K562 (cell line): ENCODE results near the gene BCL2L1. TPM values are rescaled to one million over a fixed set of nuclear protein-coding genes. Genes with fewer than 3 reads are reported as not detected.

Source experiments
- BRD9 ChIP-seq: fragments of 450-650 bp; IDR thresholded peaks from 2 replicates; pipeline ENCODE4 v1.6.1; 2018; ENCODE audit warnings: low read depth; ENCODE audit not compliant: partially characterized antibody
- EP400 ChIP-seq: fragments of 450-650 bp; IDR thresholded peaks from 2 replicates; pipeline ENCODE4 v1.6.1; 2017; ENCODE audit warnings: antibody characterized with exemption, mild to moderate bottlenecking, moderate library complexity
- ZBTB40 ChIP-seq, 2 experiments: fragments of 450-650 bp in 1 of 2; sonication (generic) in 1 of 2; formaldehyde crosslinking in 1 of 2; IDR thresholded peaks; 2 replicates each; pipeline versions ENCODE4 v1.7.1 to v1.9.0; 2016 to 2022; ENCODE audit warnings: inconsistent platforms in 1 of 2, mild to moderate bottlenecking in 1 of 2, missing genetic modification reagents in 1 of 2
- ZEB2 ChIP-seq: fragments of 450-650 bp; IDR thresholded peaks from 2 replicates; pipeline ENCODE4 v1.6.1; 2016
- ZHX1 ChIP-seq: fragments of 150-350 bp; conservative IDR thresholded peaks from 2 replicates; pipeline ENCODE4 v1.6.1; 2014; ENCODE audit warnings: low read length
- ZNF263 ChIP-seq: sonication (generic); formaldehyde crosslinking; IDR thresholded peaks from 2 replicates; pipeline ENCODE4 v1.8.0; 2022; ENCODE audit warnings: mild to moderate bottlenecking, missing genetic modification reagents, borderline replicate concordance
- ZNF740 ChIP-seq, 3 experiments: fragments of 200-800 bp in 1 of 3; sonication (Bioruptor generic) in 1 of 3; sonication (generic) in 1 of 3; formaldehyde crosslinking in 1 of 3; IDR thresholded peaks; 2 replicates each; pipeline versions ENCODE4 v1.6.1 to v1.8.0; 2016 to 2022; ENCODE audit warnings: mild to moderate bottlenecking in 2 of 3, missing compliant biosample characterization in 2 of 3, missing genetic modification characterization in 2 of 3, missing genetic modification reagents in 1 of 3
- polyA plus RNA-seq, 8 experiments: library from polyadenylated mRNA; depleted of rRNA in 4 of 8; stranded (reverse) in 5 of 8; unstranded in 3 of 8; fragments of >200 nt; fragmentation: Nextera tagmentation in 2 of 8; fragmentation: Illumina TruSeq in 1 of 8; extraction: Ambion mirVana in 2 of 8; extraction: Trizol in 1 of 8; gene quantifications; 2 replicates each; pipeline versions ENCODE4 v1.2.1 to v1.2.3, GENCODE V29; 2011 to 2014; ENCODE audit warnings: inconsistent platforms in 1 of 8, missing spikeins in 1 of 8
- total RNA-seq, 7 experiments: library from RNA; depleted of rRNA in 6 of 7; stranded (reverse); fragments of >200 nt in 6 of 7; fragmentation: Illumina TruSeq in 2 of 7; extraction: Trizol in 2 of 7; gene quantifications; 2 replicates each; pipeline versions ENCODE4 v1.2.1 to v1.2.3, GENCODE V29; 2011 to 2021; ENCODE audit warnings: low replicate concordance in 1 of 7

Gene BCL2L1
- total and polyA plus RNA-seq, 9 of the 15 experiments (the other 6 are each of a cell fraction or from before 2014, with no cell fraction given), result 3.3 to 182 (median 120) TPM

GRCh38 chr20:31739550-31739977 is 16.9 kb upstream of the BCL2L1 start (continued):
- no peak for TF ChIP-seq ZHX1
- peak; percentile 55; the same call in 1 of the 2 replicates for TF ChIP-seq EP400
- TF ChIP-seq ZEB2, result 0 out of 2 replicates have a peak, but pooled peaks have one; percentile 14
- TF ChIP-seq BRD9, result peak; percentile 30
- no peak for TF ChIP-seq ZNF740 (CRISPR knock-in tag; IDR thresholded peaks at IDR 0.05)
- no peak for TF ChIP-seq ZNF740 (tag; IDR thresholded peaks at IDR 0.05)
- TF ChIP-seq ZNF263 (CRISPR knock-in tag), result peak; percentile 10; the same call in 1 of the 2 replicates
- no peak for TF ChIP-seq ZBTB40 (IDR thresholded peaks at IDR 0.05)
- TF ChIP-seq ZBTB40 (CRISPR knock-in tag; IDR thresholded peaks at IDR 0.05), result no peak
